SW 1271 (cell line): ENCODE data around the gene FBXO45.
"Not testable (repeated sequence)": the region's sequence is repeated elsewhere in the genome, so short reads cannot be mapped to it uniquely, and the experiment has no call there.

Source experiments
- DNase-seq, 2 experiments: peaks; one replicate each; lab custom pipeline; 2025; lab: John Stamatoyannopoulos, UW

FBXO45 gene

GRCh38 chr3:196619223-196619622, 50.8 kb downstream of the FBXO45 start:
- no peak for DNase-seq

GRCh38 chr3:196619627-196620026, 51.2 kb downstream of the FBXO45 start:
- not testable (repeated sequence) for DNase-seq

DNA sequence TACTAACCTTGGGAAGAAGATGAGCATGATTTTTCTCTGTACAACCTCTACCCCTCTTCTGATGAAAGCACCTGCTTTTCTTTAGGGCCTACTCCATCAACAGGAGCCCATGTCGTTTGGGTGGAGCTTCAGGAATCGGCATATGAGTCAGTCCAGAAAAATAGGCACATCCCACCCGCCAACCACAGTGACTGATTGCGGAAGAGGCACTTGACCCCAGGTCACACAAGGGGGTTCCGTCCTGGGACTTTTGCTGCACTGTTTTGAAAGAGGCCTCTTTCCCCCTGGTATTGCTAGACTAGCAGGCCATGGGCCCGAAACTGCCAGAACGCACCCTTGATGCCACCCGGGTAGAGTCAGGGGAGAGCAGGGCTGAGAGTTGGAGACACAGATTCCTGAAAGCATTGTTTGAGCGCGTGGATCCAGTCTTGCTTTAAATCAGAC, 51.7 kb downstream of the FBXO45 start:
- no peak for DNase-seq

DNA sequence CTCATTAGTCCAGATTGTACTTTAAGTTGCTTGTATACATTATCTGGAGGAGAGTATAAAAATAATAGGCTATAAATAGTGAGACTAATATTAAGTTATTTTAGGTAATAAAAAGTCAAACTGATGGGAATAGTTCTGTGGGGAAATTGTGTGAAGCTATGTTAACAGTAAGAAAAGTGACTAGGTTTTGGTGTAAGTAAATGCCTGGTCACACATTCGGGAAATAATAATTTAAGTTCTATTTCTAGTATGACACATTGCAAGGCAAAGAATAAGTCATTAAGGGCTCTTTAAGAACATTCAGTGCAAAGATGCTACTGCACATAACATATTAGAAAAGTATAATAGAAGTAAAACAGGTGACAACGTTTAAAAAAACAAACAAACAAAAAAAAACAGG, 52.2 kb downstream of the FBXO45 start:
- DNase-seq = no peak

DNA sequence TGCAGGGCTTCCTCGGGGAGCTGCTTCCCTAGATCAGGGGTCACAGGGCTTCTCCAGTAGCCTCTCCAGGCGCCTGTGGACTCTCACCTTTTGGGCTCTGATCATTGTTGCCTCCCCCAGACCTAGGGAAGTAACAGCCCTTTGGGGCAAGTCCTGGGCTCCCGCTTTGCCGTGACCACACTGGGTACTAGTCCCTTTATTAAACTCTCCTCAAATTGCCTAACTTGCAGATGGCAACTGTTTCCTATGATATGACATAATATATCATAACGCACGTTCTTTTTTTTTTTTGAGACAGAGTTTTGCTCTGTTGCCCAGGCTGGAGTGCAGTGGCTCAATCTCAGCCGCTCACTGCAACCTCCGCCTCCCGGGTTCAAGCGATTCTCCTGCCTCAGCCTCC, 53.2 kb downstream of the FBXO45 start:
- DNase-seq = no peak

- DNase-seq = no peak
These were observed 55.8 kb downstream of the FBXO45 start for GRCh38 chr3:196624067-196624790.

GRCh38 chr3:196624907-196625306, 56.4 kb downstream of the FBXO45 start:
- no peak for DNase-seq

GRCh38 chr3:196625331-196625730, 56.9 kb downstream of the FBXO45 start:
- no peak for DNase-seq

GRCh38 chr3:196627918-196628231, 59.4 kb downstream of the FBXO45 start:
- no peak for DNase-seq

- no peak for DNase-seq
These were observed 60.8 kb downstream of the FBXO45 start for GRCh38 chr3:196629228-196629627.

DNA sequence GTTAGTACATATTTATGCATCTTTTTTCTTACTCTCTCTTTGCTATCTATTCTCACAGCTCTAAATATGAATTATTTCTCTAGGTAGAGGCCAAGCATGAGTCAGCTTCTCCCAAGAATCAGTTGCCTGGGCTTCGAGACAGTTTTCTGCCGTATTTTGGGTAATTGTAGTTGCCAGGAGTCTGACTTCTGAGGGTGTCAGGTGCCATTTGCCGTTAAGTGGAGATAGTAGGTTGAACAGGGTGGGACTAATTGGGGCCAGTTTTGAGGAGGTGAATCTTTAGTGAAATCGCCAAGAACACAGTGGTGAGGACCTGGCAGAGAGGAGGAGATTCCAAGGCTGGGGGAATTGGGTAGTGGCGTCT, 63.2 kb downstream of the FBXO45 start:
- no peak for DNase-seq

DNA sequence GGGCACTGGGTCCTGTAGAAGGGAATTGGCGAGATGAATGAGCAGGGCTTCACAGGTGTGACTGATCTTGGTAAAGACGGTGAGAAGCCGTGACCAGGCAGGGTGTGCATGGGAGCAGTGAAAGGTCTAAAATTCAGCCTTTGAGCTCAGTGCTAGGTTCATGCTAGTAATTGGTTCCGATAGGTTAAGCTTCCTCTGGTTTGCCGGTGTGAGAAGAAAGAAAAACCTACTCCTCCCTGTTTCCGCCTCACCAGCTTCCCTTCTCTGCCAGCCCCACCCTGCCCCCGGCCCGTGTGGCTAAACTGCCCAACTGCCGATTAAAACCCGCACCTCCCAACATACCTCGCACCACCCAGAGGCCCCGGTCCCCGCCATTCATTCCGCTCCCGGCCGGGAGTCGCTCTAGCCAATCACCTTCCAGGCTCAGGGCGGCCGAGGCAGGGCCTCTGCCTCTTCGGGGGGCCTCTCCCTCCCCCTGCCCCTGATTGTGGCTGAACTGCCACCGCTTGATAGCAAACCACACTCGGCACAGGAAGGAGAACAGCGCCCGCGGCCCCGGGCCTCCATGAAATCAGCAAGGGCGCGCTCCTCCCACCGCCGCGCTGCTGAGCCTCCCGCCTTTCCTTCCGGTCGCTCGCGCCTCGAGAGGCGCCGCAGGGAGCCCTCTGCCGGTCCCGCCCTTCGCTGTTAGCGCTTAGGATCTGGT, 63.7 kb downstream of the FBXO45 start:
- DNase-seq = peak; percentile 66 to 80

- DNase-seq = no peak
These were observed 65.2 kb downstream of the FBXO45 start for GRCh38 chr3:196633555-196634151.

DNA sequence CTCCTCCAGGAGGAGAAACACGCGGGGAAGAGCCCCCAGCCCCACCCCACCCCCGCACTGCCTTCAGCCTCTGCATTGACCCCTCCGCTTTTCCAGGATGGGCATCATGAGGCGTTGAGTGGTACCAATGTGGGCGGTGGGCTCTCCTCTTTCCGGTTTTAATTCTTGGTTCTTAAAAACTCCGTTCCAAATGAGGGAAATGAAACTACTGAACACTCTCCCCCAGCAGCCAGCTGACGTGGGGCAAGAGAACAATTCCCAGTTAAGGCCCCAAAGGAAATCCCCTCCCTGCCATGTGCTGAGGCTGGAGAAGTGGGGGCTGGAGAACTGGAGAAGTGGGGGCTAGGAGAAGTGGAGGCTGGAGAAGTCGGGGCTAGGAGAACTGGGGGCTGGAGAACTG, 65.8 kb downstream of the FBXO45 start:
- DNase-seq = no peak

DNA sequence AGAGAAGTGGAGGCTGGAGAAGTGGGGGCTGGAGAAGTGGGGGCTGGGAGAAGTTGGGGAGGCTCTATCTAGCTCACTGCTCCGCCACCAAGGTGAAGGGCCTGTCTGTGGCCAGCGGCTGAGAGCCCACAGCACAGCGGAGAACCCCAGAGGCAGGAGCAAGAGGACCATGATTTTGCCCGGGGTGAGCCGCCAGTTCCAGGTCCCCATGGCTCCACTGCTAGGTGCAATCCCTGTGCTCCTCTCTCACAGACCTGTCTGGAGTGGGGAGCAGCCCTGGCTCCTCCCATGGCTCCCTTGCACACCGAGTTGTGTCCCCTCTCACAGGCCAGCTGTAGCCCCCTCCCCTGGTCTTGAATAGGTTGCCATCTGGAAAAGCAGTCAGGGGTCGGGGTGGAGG, 66.4 kb downstream of the FBXO45 start:
- no peak for DNase-seq

GRCh38 chr3:196636369-196637349, 68.2 kb downstream of the FBXO45 start:
- no peak for DNase-seq

GRCh38 chr3:196637941-196638340, 69.5 kb downstream of the FBXO45 start:
- not testable (repeated sequence) for DNase-seq
